Superior temporal gyrus (tissue), 1 donor: ENCODE data around the gene PLLP.

Experiments
- DNase-seq: peaks from one replicate; pipeline ENCODE4 v3.0.0-alpha.2; 2016; ENCODE audit errors: extremely low spot score

Gene PLLP

GRCh38 chr16:57225978-57226377 lies 58.5 kb downstream of the PLLP start:
- no peak for DNase-seq

DNA sequence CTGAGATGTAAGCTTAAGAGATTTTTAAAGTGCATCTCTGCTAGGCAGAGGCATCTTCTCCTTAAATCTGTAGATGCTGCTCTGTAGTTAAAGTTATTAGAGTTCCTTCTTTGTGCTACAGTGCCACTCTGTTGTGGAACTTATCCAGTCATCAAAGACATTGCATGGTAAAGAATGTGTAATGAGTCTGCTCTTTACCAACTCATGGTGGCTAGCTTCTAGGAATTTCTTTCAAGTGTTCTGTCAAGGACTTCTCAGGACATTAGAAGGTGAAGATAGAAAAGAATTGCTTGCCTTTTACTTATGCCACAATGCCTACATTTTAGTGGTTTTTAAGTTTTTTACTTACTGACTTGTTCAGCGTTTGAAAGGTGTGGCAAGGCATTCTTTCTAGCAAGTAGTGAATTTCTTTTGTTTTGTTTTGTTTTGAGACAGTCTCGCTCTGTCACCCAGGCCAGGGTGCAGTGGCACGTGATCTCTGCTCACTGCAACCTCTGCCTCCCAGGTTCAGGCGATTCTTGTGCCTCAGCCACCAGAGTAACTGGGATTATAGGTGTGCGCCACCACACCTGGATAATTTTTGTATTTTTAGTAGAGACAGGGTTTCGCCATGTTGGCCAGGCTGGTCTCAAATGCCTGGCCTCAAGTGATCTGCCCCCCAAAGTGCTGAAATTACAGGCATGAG lies 59.7 kb downstream of the PLLP start:
- DNase-seq, result no peak

DNA sequence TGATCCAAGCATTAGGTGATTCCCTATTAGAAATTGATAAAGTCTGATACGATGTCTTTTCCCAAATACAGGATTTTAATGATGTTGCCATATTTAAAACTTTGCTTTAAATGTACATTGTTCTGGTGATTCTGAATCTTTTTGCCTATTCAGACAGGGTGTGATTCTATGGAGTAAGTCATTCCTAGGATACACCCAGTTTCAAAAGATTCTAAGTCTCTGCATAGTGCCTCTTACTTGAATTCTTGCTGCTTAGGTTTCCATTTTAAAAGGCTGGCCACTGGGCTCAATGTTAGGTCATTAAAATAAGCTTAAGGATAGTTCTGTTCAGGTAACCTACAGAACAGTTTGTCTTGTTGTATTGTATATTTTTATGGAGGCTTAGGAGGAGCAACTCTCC lies 61.4 kb downstream of the PLLP start:
- DNase-seq, result no peak

DNA sequence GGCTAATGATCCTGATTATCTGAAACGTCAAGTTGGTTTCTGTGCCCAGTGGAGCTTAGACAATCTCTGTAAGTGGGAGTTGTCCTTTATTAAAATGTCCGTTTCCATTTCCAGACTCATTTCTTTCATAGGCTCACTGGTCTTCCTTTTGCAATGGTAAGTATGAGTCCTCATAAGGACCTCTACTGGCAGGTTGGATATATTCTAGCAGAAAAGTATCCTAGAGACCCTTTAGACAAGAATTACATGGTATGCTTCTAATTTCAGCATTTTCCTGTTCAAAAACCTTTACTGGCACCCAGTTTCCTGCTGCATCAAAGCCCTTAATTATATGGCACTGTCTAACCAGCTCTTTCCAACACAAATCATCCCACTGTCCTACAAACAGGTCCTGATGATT lies 67.5 kb downstream of the PLLP start:
- DNase-seq, result no peak

- DNase-seq, result no peak
Measured at GRCh38 chr16:57213462-57213861, 71.0 kb downstream of the PLLP start.

- DNase-seq, result no peak
Measured at GRCh38 chr16:57209780-57210179, 74.7 kb downstream of the PLLP start.

GRCh38 chr16:57208926-57209325 lies 75.5 kb downstream of the PLLP start:
- DNase-seq, result no peak
